Body of pancreas (tissue), 4 donors: ENCODE data around the gene SBF2.

Experiments
- POLR2A ChIP-seq, 3 donors: fragments of 450-650 bp; IDR thresholded peaks; one replicate each; pipeline ENCODE4 v1.6.1; 2016; ENCODE audit warnings: antibody characterized with exemption in 3 of 3, mild to moderate bottlenecking in 2 of 3
- TF ChIP-seq, protein P1 (sequence below), 7 experiments: fragments of 450-650 bp in 4 of 7; fragments of 200-600 bp in 3 of 7; sonication (generic) in 3 of 7; IDR thresholded peaks; one replicate each; pipeline ENCODE4 v1.5.1; 2016 to 2019; ENCODE audit warnings: antibody characterized with exemption in 7 of 7

GRCh38 chr11:9735919-9736318 is 558.1 kb downstream of the SBF2 start:
- TF ChIP-seq, protein P1, sequence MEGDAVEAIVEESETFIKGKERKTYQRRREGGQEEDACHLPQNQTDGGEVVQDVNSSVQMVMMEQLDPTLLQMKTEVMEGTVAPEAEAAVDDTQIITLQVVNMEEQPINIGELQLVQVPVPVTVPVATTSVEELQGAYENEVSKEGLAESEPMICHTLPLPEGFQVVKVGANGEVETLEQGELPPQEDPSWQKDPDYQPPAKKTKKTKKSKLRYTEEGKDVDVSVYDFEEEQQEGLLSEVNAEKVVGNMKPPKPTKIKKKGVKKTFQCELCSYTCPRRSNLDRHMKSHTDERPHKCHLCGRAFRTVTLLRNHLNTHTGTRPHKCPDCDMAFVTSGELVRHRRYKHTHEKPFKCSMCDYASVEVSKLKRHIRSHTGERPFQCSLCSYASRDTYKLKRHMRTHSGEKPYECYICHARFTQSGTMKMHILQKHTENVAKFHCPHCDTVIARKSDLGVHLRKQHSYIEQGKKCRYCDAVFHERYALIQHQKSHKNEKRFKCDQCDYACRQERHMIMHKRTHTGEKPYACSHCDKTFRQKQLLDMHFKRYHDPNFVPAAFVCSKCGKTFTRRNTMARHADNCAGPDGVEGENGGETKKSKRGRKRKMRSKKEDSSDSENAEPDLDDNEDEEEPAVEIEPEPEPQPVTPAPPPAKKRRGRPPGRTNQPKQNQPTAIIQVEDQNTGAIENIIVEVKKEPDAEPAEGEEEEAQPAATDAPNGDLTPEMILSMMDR (IDR thresholded peaks at IDR 0.05), result no peak
- no peak for TF ChIP-seq POLR2A (IDR thresholded peaks at IDR 0.05)
